H9 (cell line): ENCODE measurements around the gene SFMBT2. TPM values are rescaled to one million over a fixed set of nuclear protein-coding genes. Genes with fewer than 3 reads are reported as not detected.

Experiments
- DNase-seq: peaks from one replicate; pipeline ENCODE4 v3.0.0-alpha.2; 2017
- H2AFZ ChIP-seq: one replicate; pipeline ENCODE4 v1.6.1; 2013; ENCODE audit warnings: mild to moderate bottlenecking, low read length, control low read depth, moderate library complexity
- H2AK5ac ChIP-seq: 2 replicates; pipeline ENCODE4 v1.6.1; 2013; ENCODE audit warnings: low read length, control low read depth, mixed read lengths; ENCODE audit not compliant: insufficient read length
- H2BK120ac ChIP-seq: one replicate; pipeline ENCODE4 v1.6.1; 2013; ENCODE audit warnings: low read depth, mild to moderate bottlenecking, low read length, control low read depth, inconsistent platforms; ENCODE audit not compliant: poor library complexity, severe bottlenecking
- H2BK12ac ChIP-seq: 2 replicates; pipeline ENCODE4 v1.6.1; 2013; ENCODE audit warnings: low read length, control low read depth, mixed read lengths, low read depth; ENCODE audit not compliant: insufficient read length
- H2BK15ac ChIP-seq: 2 replicates; pipeline ENCODE4 v1.6.1; 2013; ENCODE audit warnings: low read depth, low read length, control low read depth
- H2BK20ac ChIP-seq: one replicate; pipeline ENCODE4 v1.6.1; 2013; ENCODE audit warnings: low read depth, mild to moderate bottlenecking, low read length, control low read depth, inconsistent platforms; ENCODE audit not compliant: poor library complexity, severe bottlenecking
- H2BK5ac ChIP-seq: 2 replicates; pipeline ENCODE4 v1.6.1; 2013; ENCODE audit warnings: low read length, control low read depth, mixed read lengths; ENCODE audit not compliant: insufficient read length
- H3K14ac ChIP-seq: 2 replicates; pipeline ENCODE4 v1.6.1; 2013; ENCODE audit warnings: low read length, control low read depth; ENCODE audit not compliant: insufficient read depth
- H3K18ac ChIP-seq: 2 replicates; pipeline ENCODE4 v1.6.1; 2013; ENCODE audit warnings: low read depth, mild to moderate bottlenecking, mixed read lengths, low read length, control low read depth; ENCODE audit not compliant: insufficient read length
- H3K23ac ChIP-seq: 2 replicates; pipeline ENCODE4 v1.6.1; 2013; ENCODE audit warnings: low read length, control low read depth, mixed read lengths, low read depth; ENCODE audit not compliant: insufficient read length
- H3K23me2 ChIP-seq: 2 replicates; pipeline ENCODE4 v1.6.1; 2013; ENCODE audit warnings: low read depth, mild to moderate bottlenecking, mixed read lengths, low read length, control low read depth; ENCODE audit not compliant: insufficient read length, poor library complexity, severe bottlenecking
- H3K27ac ChIP-seq: 2 replicates; pipeline ENCODE4 v1.5.1; 2013; ENCODE audit warnings: low read length, control low read depth, mixed read lengths, low read depth; ENCODE audit not compliant: insufficient read length
- H3K27me3 ChIP-seq: 2 replicates; pipeline ENCODE4 v1.6.1; 2013; ENCODE audit warnings: low read length, control low read depth, inconsistent platforms; ENCODE audit not compliant: insufficient read depth
- H3K4ac ChIP-seq: 2 replicates; pipeline ENCODE4 v1.6.1; 2013; ENCODE audit warnings: low read depth, mild to moderate bottlenecking, control low read depth, inconsistent platforms, low read length, moderate library complexity
- H3K4me1 ChIP-seq: 2 replicates; pipeline ENCODE4 v1.6.1; 2013; ENCODE audit warnings: low read length, control low read depth, inconsistent platforms; ENCODE audit not compliant: insufficient read depth
- H3K4me2 ChIP-seq: 2 replicates; pipeline ENCODE4 v1.6.1; 2013; ENCODE audit warnings: low read length, control low read depth, mixed read lengths; ENCODE audit not compliant: insufficient read length, insufficient read depth
- H3K56ac ChIP-seq: 2 replicates; pipeline ENCODE4 v1.6.1; 2013; ENCODE audit warnings: low read depth, mild to moderate bottlenecking, mixed read lengths, low read length, control low read depth; ENCODE audit not compliant: insufficient read length
- H3K79me1 ChIP-seq: 2 replicates; pipeline ENCODE4 v1.6.1; 2013; ENCODE audit warnings: low read depth, mild to moderate bottlenecking, moderate library complexity, low read length, control low read depth, inconsistent platforms; ENCODE audit not compliant: insufficient read depth, poor library complexity, severe bottlenecking
- H3K79me2 ChIP-seq: 2 replicates; pipeline ENCODE4 v1.6.1; 2013; ENCODE audit warnings: low read length, control low read depth, inconsistent platforms; ENCODE audit not compliant: insufficient read depth
- H3K9ac ChIP-seq: 2 replicates; pipeline ENCODE4 v1.6.1; 2013; ENCODE audit warnings: low read length, control low read depth, mixed read lengths; ENCODE audit not compliant: insufficient read length; ENCODE audit errors: extremely low read depth
- H3K9me3 ChIP-seq: one replicate; pipeline ENCODE4 v1.6.1; 2013; ENCODE audit warnings: low read depth, low read length, inconsistent platforms; ENCODE audit not compliant: control insufficient read depth
- H3T11ph ChIP-seq: one replicate; pipeline ENCODE4 v1.6.1; 2013; ENCODE audit warnings: mild to moderate bottlenecking, low read length, control low read depth, inconsistent platforms
- H4K20me1 ChIP-seq: one replicate; pipeline ENCODE4 v1.6.1; 2013; ENCODE audit not compliant: control insufficient read depth, insufficient read length, insufficient read depth
- H4K5ac ChIP-seq: 2 replicates; pipeline ENCODE4 v1.6.1; 2013; ENCODE audit warnings: low read depth, mild to moderate bottlenecking, mixed read lengths, low read length, control low read depth; ENCODE audit not compliant: insufficient read length
- H4K8ac ChIP-seq: replicated peaks from 2 replicates; pipeline ENCODE4 v1.6.1; 2013; ENCODE audit warnings: low read length, control low read depth, mixed read lengths, low read depth; ENCODE audit not compliant: insufficient read length
- H4K91ac ChIP-seq: 2 replicates; pipeline ENCODE4 v1.6.1; 2013; ENCODE audit warnings: low read depth, mild to moderate bottlenecking, moderate library complexity, mixed read lengths, low read length, control low read depth; ENCODE audit not compliant: insufficient read length
- H3K27ac Mint-ChIP-seq, 3 experiments: 2 replicates in 2 of 3; 3 replicates in 1 of 3; pipeline ENCODE4 v1.8.0; 2020 to 2021; ENCODE audit warnings: mixed read lengths in 3 of 3, mild to moderate bottlenecking in 1 of 3, moderate library complexity in 1 of 3
- H3K27me3 Mint-ChIP-seq: 2 replicates; pipeline ENCODE4 v1.8.0; 2021; ENCODE audit warnings: low read depth, mild to moderate bottlenecking, moderate library complexity, mixed read lengths
- H3K36me3 Mint-ChIP-seq, 3 experiments: 2 replicates in 2 of 3; 3 replicates in 1 of 3; pipeline ENCODE4 v1.8.0; 2020 to 2021; ENCODE audit warnings: low read depth in 3 of 3, mixed read lengths in 3 of 3; ENCODE audit not compliant: insufficient read depth in 1 of 3
- H3K4me1 Mint-ChIP-seq, 2 experiments: 2 replicates each; pipeline ENCODE4 v1.8.0; 2020; ENCODE audit warnings: mixed read lengths in 2 of 2
- H3K4me3 Mint-ChIP-seq, 2 experiments: 2 replicates in 1 of 2; 3 replicates in 1 of 2; pipeline ENCODE4 v1.8.0; 2020 to 2021; ENCODE audit warnings: mild to moderate bottlenecking in 2 of 2, mixed read lengths in 2 of 2, moderate library complexity in 1 of 2
- H3K9me3 Mint-ChIP-seq, 2 experiments: 2 replicates in 1 of 2; 3 replicates in 1 of 2; pipeline ENCODE4 v1.8.0; 2020; ENCODE audit warnings: mild to moderate bottlenecking in 2 of 2, mixed read lengths in 2 of 2, moderate library complexity in 1 of 2
- CTCF ChIP-seq: fragments of 200-600 bp; sonication (generic); conservative IDR thresholded peaks from 3 replicates; pipeline ENCODE4 v1.8.0; 2021; ENCODE audit warnings: antibody characterized with exemption, mild to moderate bottlenecking
- WGBS: extraction: QIAGEN DNeasy Blood & Tissue Kit; methylation state at CpG from one replicate; pipeline ENCODE4 v1.1.7; 2013; ENCODE audit warnings: missing lambda C conversion rate, low lambda C conversion rate, mixed read lengths; ENCODE audit not compliant: insufficient read length; ENCODE audit errors: extremely low coverage; 5-methylcytosine and 5-hydroxymethylcytosine counted together
- total RNA-seq: library from RNA; stranded (reverse); gene quantifications from 2 replicates; pipeline ENCODE4 v1.2.1, GENCODE V29; 2021

Gene SFMBT2
- total RNA-seq, 1 experiment from 2014 or later = 5.3 TPM

- H3K4me3 Mint-ChIP-seq = no peak overlapping the region
- WGBS = no CpG with 5 or more reads among the region's 7 CpGs
- H3K9me3 Mint-ChIP-seq = no peaks in the 10 kb centered on the region
- Histone ChIP-seq H3K79me2 (no peaks in the 10 kb centered on the region), H2BK12ac (no peak overlapping the region), H3K4me1 (no peaks in the 10 kb centered on the region), H3T11ph (no peak overlapping the region), H3K27me3 (no peaks in the 10 kb centered on the region), H3K23me2 (no peaks in the 10 kb centered on the region), H4K20me1 (no peaks in the 10 kb centered on the region), H4K5ac (no peak overlapping the region), H3K27ac (no peak overlapping the region), H3K4ac (no peak overlapping the region), H2BK5ac (no peak overlapping the region), H2AFZ (no peak overlapping the region), H2BK120ac (no peak overlapping the region), H3K23ac (no peak overlapping the region), H3K4me2 (no peak overlapping the region), H3K9ac (no peak overlapping the region), H3K9me3 (no peaks in the 10 kb centered on the region), H3K79me1 (no peaks in the 10 kb centered on the region), H3K18ac (no peak overlapping the region), H3K14ac (no peak overlapping the region), H4K91ac (no peak overlapping the region), H2AK5ac (no peak overlapping the region), H2BK15ac (no peak overlapping the region), H3K56ac (no peak overlapping the region), H2BK20ac (no peak overlapping the region), H4K8ac (no peak overlapping the region)
- no peaks in the 10 kb centered on the region for H3K36me3 Mint-ChIP-seq
- no peak for TF ChIP-seq CTCF
- DNase-seq = no peak
- peaks cover 22 to 23% of the 10 kb centered on the region in 2 experiments for H3K4me1 Mint-ChIP-seq
- H3K27me3 Mint-ChIP-seq = no peaks in the 10 kb centered on the region
- no peak overlapping the region for H3K27ac Mint-ChIP-seq
Measured at GRCh38 chr10:7296648-7297047, 114.2 kb downstream of the SFMBT2 start.
